Esophagus squamous epithelium (tissue), 4 donors: ENCODE data around the gene CAND2.

Experiments
- POLR2A ChIP-seq, 4 donors: fragments of 450-650 bp; IDR thresholded peaks; one replicate each; pipeline ENCODE4 v1.6.1; 2017; ENCODE audit warnings: antibody characterized with exemption in 4 of 4, mild to moderate bottlenecking in 4 of 4, moderate library complexity in 3 of 4
- TF ChIP-seq, protein P1 (sequence below), 6 experiments: fragments of 450-650 bp in 4 of 6; fragments of 200-600 bp in 2 of 6; sonication (generic) in 2 of 6; IDR thresholded peaks; one replicate each; pipeline ENCODE4 v1.5.1; 2016 to 2019; ENCODE audit warnings: antibody characterized with exemption in 6 of 6, mild to moderate bottlenecking in 4 of 6, moderate library complexity in 4 of 6

DNA sequence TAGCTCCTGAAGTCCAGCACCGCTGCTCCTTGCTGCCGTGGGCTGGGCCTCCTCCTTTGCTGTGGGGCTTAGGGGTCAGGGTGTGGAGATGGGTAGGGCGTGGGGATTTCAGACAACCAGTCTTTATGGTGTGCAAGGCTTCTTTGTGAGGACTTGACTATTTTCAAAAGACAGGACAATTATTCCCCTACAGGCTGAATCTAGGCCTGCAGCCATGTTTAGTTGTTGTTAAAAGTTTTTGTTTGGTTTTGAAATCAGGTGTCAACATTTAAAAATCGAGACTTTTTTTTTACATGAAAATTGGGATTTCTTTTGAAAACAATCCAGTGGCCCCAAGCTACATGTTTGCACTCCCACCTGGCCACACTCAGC is 34.3 kb downstream of the CAND2 start:
- TF ChIP-seq, protein P1, sequence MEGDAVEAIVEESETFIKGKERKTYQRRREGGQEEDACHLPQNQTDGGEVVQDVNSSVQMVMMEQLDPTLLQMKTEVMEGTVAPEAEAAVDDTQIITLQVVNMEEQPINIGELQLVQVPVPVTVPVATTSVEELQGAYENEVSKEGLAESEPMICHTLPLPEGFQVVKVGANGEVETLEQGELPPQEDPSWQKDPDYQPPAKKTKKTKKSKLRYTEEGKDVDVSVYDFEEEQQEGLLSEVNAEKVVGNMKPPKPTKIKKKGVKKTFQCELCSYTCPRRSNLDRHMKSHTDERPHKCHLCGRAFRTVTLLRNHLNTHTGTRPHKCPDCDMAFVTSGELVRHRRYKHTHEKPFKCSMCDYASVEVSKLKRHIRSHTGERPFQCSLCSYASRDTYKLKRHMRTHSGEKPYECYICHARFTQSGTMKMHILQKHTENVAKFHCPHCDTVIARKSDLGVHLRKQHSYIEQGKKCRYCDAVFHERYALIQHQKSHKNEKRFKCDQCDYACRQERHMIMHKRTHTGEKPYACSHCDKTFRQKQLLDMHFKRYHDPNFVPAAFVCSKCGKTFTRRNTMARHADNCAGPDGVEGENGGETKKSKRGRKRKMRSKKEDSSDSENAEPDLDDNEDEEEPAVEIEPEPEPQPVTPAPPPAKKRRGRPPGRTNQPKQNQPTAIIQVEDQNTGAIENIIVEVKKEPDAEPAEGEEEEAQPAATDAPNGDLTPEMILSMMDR (IDR thresholded peaks at IDR 0.05), result peak in 2 of 6 experiments; percentile 28 to 53
- no peak for TF ChIP-seq POLR2A (IDR thresholded peaks at IDR 0.05)
